ENCODE results near the gene BTD.

Gene BTD

DNA sequence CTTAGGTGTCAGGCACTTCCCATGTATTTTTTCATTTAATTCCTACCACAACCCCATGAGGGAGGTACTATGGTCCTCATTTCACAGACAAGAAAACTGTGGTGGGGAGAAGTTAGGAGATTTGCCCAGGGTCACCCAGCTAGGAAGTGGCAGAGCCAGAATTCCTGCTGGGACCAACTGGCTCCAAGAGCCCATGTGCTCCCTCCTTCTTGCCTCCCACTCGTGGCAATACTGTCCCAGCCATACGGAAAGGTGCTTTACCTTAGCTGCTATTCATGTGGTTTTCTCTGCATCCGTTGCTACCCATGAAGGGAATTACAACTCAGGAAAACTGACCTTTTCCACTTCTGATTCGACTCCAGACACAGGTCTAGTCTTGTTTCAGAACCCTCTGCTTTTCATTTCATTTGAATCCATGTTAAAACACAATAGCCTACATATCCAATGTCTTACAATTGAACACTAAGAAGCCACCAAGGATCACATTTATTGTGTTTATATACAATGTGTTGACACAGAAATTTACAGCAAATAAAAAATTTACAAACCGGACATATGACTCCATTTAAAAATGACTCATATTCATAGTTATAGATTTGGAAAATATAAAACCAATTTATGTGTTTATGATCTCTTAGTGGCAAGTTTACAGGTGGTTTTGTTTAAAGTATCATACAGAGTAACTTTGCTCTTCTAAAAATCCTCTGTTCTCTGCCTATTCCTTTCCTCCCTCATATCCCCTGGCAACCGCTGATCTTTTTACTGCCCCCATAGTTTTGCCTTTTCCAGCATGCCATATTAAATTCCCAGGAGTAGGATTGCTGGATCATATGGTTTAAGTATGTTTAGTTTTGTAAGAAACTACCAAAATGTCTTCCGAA lies 58.8 kb downstream of the BTD start:
- H3K79me2 ChIP-seq (ENCODE audit: insufficient read depth, low read length) = no peaks in the 10 kb centered on the region
- no peak overlapping the region for H2AFZ ChIP-seq (ENCODE audit: low read depth, low read length, severe bottlenecking)
- no peaks in the 10 kb centered on the region for H3K9me2 ChIP-seq (replicated peaks; ENCODE audit: insufficient read depth, low read length)
- H3K36me3 ChIP-seq (ENCODE audit: low read length) = no peaks in the 10 kb centered on the region
- H4K20me1 ChIP-seq (ENCODE audit: low read depth, low read length) = no peaks in the 10 kb centered on the region
- H3K4me3 ChIP-seq (ENCODE audit: insufficient read depth, low read length, poor library complexity, severe bottlenecking) = no peak overlapping the region
- H3F3A ChIP-seq (ENCODE audit: insufficient read depth) = no peaks in the 10 kb centered on the region
- H3K27ac ChIP-seq (ENCODE audit: low read depth, low read length) = no peak overlapping the region
- no peak for TF ChIP-seq EZH2phosphoT487 (conservative IDR thresholded peaks at IDR 0.05; ENCODE audit: low read length)
- TF ChIP-seq, protein P1, sequence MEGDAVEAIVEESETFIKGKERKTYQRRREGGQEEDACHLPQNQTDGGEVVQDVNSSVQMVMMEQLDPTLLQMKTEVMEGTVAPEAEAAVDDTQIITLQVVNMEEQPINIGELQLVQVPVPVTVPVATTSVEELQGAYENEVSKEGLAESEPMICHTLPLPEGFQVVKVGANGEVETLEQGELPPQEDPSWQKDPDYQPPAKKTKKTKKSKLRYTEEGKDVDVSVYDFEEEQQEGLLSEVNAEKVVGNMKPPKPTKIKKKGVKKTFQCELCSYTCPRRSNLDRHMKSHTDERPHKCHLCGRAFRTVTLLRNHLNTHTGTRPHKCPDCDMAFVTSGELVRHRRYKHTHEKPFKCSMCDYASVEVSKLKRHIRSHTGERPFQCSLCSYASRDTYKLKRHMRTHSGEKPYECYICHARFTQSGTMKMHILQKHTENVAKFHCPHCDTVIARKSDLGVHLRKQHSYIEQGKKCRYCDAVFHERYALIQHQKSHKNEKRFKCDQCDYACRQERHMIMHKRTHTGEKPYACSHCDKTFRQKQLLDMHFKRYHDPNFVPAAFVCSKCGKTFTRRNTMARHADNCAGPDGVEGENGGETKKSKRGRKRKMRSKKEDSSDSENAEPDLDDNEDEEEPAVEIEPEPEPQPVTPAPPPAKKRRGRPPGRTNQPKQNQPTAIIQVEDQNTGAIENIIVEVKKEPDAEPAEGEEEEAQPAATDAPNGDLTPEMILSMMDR (IDR thresholded peaks at IDR 0.05; ENCODE audit: insufficient read depth, low read length, poor library complexity, severe bottlenecking) = no peak
- H3K9ac ChIP-seq (ENCODE audit: low read length) = no peak overlapping the region
- H3K4me2 ChIP-seq (ENCODE audit: low read depth, low read length, poor library complexity, severe bottlenecking) = no peak overlapping the region
- H3K9me3 ChIP-seq (ENCODE audit: insufficient read depth, low read length) = peaks cover 12% of the 10 kb centered on the region; the same call in 1 of the 2 replicates
- no peaks in the 10 kb centered on the region for H3K27me3 ChIP-seq (ENCODE audit: low read length)

DNA sequence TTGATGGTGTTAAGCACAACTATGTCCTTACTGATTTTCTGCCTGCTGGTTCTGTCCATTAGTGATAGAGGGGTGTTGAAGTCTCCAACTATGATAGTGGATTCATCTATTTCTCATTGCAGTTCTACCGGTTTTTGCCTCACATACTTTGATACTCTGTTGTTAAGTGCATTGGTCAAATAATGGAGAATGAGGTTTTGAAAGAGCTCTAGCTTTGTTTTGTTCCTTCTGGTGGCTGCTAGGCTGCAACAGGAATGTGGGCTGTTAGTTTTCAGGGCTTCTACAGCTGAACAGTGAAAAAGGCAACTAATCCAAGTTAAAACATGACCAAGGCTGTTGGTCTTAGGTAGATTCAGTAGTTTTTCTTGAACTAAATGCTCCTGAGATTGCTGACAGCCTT lies 62.6 kb downstream of the BTD start:
- Histone ChIP-seq H3K36me3 (ENCODE audit: low read length) (peaks cover 6% of the 10 kb centered on the region; the same call in 1 of the 2 replicates), H3K9me2 (replicated peaks; ENCODE audit: insufficient read depth, low read length) (no peaks in the 10 kb centered on the region), H2AFZ (ENCODE audit: low read depth, low read length, severe bottlenecking) (no peak overlapping the region), H3K27me3 (ENCODE audit: low read length) (no peaks in the 10 kb centered on the region), H3K9ac (ENCODE audit: low read length) (no peak overlapping the region), H3K9me3 (ENCODE audit: insufficient read depth, low read length) (no peaks in the 10 kb centered on the region), H3F3A (ENCODE audit: insufficient read depth) (no peaks in the 10 kb centered on the region), H4K20me1 (ENCODE audit: low read depth, low read length) (no peaks in the 10 kb centered on the region), H3K79me2 (ENCODE audit: insufficient read depth, low read length) (no peaks in the 10 kb centered on the region), H3K4me3 (ENCODE audit: insufficient read depth, low read length, poor library complexity, severe bottlenecking) (no peak overlapping the region), H3K27ac (ENCODE audit: low read depth, low read length) (no peak overlapping the region), H3K4me2 (ENCODE audit: low read depth, low read length, poor library complexity, severe bottlenecking) (no peak overlapping the region)
- no peak for TF ChIP-seq EZH2phosphoT487 (conservative IDR thresholded peaks at IDR 0.05; ENCODE audit: low read length)
- TF ChIP-seq, protein P1 (IDR thresholded peaks at IDR 0.05; ENCODE audit: insufficient read depth, low read length, poor library complexity, severe bottlenecking) = no peak

DNA sequence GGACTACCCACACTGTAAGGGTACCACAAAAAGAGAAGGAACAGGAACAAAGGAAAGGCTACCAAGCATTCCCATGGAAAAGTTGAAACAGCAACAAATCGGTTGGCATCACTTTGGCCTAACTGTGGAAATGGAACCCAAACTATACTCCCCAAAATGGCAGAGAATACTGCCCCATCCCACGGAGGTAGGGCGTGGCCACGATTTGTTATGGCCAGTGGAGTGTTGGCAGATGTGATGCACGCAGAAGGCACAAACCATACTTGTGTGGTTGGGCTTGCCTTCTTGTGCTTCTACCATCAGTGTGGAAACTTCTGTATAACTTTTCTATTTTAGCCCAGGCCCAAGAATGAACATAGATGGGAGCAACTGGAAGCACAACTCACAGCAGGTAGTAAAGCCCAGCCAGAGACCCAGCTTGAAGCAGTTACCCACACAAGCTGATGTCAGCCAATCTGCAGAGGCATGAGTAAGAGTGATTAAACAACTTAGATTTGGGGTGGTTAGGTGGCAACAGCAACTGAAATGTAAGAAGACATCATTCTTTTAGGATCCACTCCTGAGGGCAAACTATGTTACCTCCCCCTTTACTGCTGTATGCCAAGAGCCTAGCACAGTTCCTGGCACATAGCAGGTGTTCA lies 64.1 kb downstream of the BTD start:
- Histone ChIP-seq H3K9me3 (ENCODE audit: insufficient read depth, low read length) (no peaks in the 10 kb centered on the region), H3K27me3 (ENCODE audit: low read length) (no peaks in the 10 kb centered on the region), H3K4me3 (ENCODE audit: insufficient read depth, low read length, poor library complexity, severe bottlenecking) (no peak overlapping the region), H3K79me2 (ENCODE audit: insufficient read depth, low read length) (no peaks in the 10 kb centered on the region), H3F3A (ENCODE audit: insufficient read depth) (no peaks in the 10 kb centered on the region), H3K4me2 (ENCODE audit: low read depth, low read length, poor library complexity, severe bottlenecking) (no peak overlapping the region), H3K36me3 (ENCODE audit: low read length) (peaks cover 16% of the 10 kb centered on the region; the same call in 1 of the 2 replicates), H3K9ac (ENCODE audit: low read length) (no peak overlapping the region), H3K9me2 (replicated peaks; ENCODE audit: insufficient read depth, low read length) (no peaks in the 10 kb centered on the region), H4K20me1 (ENCODE audit: low read depth, low read length) (no peaks in the 10 kb centered on the region), H3K27ac (ENCODE audit: low read depth, low read length) (no peak overlapping the region), H2AFZ (ENCODE audit: low read depth, low read length, severe bottlenecking) (no peak overlapping the region)
- no peak for TF ChIP-seq EZH2phosphoT487 (conservative IDR thresholded peaks at IDR 0.05; ENCODE audit: low read length)
